ENCODE results near the gene TMEM135.

The TMEM135 gene

DNA sequence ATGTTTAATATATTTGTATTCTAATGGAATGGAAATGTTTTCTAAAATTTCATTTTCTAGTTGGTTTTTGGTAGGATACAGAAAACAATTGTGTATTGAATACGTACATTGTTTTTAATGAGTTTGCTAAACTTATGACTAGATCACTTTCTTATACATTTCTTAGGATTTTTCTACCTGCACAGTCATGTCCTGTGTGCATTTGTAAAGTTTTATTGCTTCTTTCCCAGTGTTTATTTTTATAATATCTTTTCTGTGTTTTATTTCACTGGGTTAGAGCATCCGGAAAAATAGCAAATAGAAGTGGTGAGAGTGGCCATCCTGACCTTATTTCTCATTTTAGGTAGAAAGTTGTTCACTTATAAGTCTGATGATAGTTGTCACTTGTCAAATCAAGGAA lies 103.6 kb downstream of the TMEM135 start:
- TF ChIP-seq TAF1 (IDR thresholded peaks at IDR 0.05; ENCODE audit: borderline replicate concordance, insufficient read depth, low read length) (no peak), SIN3A (IDR thresholded peaks at IDR 0.05; ENCODE audit: borderline replicate concordance, insufficient read depth, low read length) (no peak), FOXP2 (optimal IDR thresholded peaks at IDR 0.05; ENCODE audit: borderline replicate concordance, extremely low read depth, extremely low read length, insufficient read depth) (no peak), REST (IDR thresholded peaks at IDR 0.05; ENCODE audit: insufficient read depth in 1 of 2, low read depth in 2 of 2, low read length in 2 of 2) (no peak), POLR2AphosphoS5 (IDR thresholded peaks at IDR 0.05; ENCODE audit: low read depth, low read length) (no peak)

DNA sequence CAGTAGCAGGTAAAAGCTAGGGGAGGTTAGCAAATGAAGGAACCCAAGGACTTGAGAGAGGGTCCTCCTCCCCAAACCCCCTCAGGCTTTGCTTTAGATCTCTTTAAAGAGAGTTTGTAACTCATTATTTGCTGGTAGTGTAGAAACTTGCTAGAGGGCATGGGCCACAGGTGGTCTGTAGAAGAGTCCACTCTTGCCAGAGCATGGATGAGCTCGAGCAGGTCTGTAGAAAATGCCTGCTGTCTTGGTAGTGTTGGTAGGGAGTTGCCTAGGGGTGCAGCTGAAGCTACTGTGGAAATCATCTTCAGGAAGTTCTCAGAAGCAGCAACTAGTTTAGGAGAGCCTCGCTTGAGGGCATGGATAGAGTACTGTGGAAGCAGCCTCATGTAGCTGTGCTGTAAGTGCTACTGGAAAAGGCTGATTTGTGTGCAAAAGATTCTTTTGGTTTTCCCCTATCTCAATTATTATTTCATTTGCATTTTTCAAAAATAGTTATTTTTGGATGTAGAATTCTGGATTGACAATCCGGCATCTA lies 104.3 kb downstream of the TMEM135 start:
- TF ChIP-seq SIN3A (IDR thresholded peaks at IDR 0.05; ENCODE audit: borderline replicate concordance, insufficient read depth, low read length) (no peak), FOXP2 (optimal IDR thresholded peaks at IDR 0.05; ENCODE audit: borderline replicate concordance, extremely low read depth, extremely low read length, insufficient read depth) (no peak), REST (IDR thresholded peaks at IDR 0.05; ENCODE audit: insufficient read depth in 1 of 2, low read depth in 2 of 2, low read length in 2 of 2) (no peak), TAF1 (IDR thresholded peaks at IDR 0.05; ENCODE audit: borderline replicate concordance, insufficient read depth, low read length) (no peak), POLR2AphosphoS5 (IDR thresholded peaks at IDR 0.05; ENCODE audit: low read depth, low read length) (no peak)

DNA sequence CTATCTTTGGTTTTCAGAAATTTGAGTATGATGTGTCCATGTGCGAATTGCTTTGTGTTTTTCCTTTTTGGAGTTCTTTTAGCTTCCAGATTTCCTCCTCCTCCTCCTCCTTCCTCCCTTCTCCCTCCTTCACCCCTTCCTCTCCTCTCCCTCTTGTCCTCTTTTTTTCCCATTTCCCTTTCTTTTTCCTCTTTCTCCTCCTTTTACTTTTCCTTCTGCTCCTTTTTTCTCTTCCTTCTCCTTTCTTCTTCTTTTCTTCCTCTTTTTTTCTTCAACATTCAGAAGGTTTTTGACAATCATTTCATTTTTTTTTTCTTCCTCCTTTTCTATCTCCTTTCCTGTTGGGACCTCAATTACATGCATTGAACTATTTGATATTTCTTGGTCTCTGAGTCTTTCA lies 104.9 kb downstream of the TMEM135 start:
- TF ChIP-seq POLR2AphosphoS5 (IDR thresholded peaks at IDR 0.05; ENCODE audit: low read depth, low read length) (no peak), FOXP2 (optimal IDR thresholded peaks at IDR 0.05; ENCODE audit: borderline replicate concordance, extremely low read depth, extremely low read length, insufficient read depth) (no peak), REST (IDR thresholded peaks at IDR 0.05; ENCODE audit: insufficient read depth in 1 of 2, low read depth in 2 of 2, low read length in 2 of 2) (no peak), TAF1 (IDR thresholded peaks at IDR 0.05; ENCODE audit: borderline replicate concordance, insufficient read depth, low read length) (no peak), SIN3A (IDR thresholded peaks at IDR 0.05; ENCODE audit: borderline replicate concordance, insufficient read depth, low read length) (no peak)

GRCh38 chr11:87143641-87144040 lies 105.9 kb downstream of the TMEM135 start:
- no peak for TF ChIP-seq SIN3A (IDR thresholded peaks at IDR 0.05; ENCODE audit: borderline replicate concordance, insufficient read depth, low read length)
- no peak for TF ChIP-seq TAF1 (IDR thresholded peaks at IDR 0.05; ENCODE audit: borderline replicate concordance, insufficient read depth, low read length)
- no peak for TF ChIP-seq REST (IDR thresholded peaks at IDR 0.05; ENCODE audit: insufficient read depth in 1 of 2, low read depth in 2 of 2, low read length in 2 of 2)
- no peak for TF ChIP-seq POLR2AphosphoS5 (IDR thresholded peaks at IDR 0.05; ENCODE audit: low read depth, low read length)
- no peak for TF ChIP-seq FOXP2 (optimal IDR thresholded peaks at IDR 0.05; ENCODE audit: borderline replicate concordance, extremely low read depth, extremely low read length, insufficient read depth)

- no peak for TF ChIP-seq FOXP2 (optimal IDR thresholded peaks at IDR 0.05; ENCODE audit: borderline replicate concordance, extremely low read depth, extremely low read length, insufficient read depth)
These were observed 106.5 kb downstream of the TMEM135 start for GRCh38 chr11:87144252-87144651.

All from PFSK-1 (cell line).